Upper lobe of left lung (tissue), 6 donors: ENCODE measurements around the gene APBA1. TPM values are rescaled to one million over a fixed set of nuclear protein-coding genes. Genes with fewer than 3 reads are reported as not detected.

Source experiments
- ATAC-seq, 2 donors: fragments of 200-7000 bp; cut with Tn5 transposase; one replicate each; pipeline ENCODE4 v1.9.1; 2022; ENCODE audit warnings: mild to moderate bottlenecking in 2 of 2, moderate library complexity in 2 of 2; ENCODE audit not compliant: low FRiP score in 2 of 2
- DNase-seq, 2 donors: peaks; one replicate each; pipeline ENCODE4 v3.0.0-alpha.2; 2019 to 2020
- H3K27ac ChIP-seq, 4 donors: fragments of 200-600 bp; sonication (generic); one replicate each; pipeline ENCODE4 v1.5.1; 2016 to 2019
- H3K27me3 ChIP-seq, 4 donors: fragments of 200-600 bp; sonication (generic); one replicate each; pipeline ENCODE4 v1.5.1; 2017 to 2019
- H3K36me3 ChIP-seq, 4 donors: fragments of 200-600 bp; sonication (generic); one replicate each; pipeline ENCODE4 v1.5.1; 2016 to 2019
- H3K4me1 ChIP-seq, 4 donors: fragments of 200-600 bp; sonication (generic); one replicate each; pipeline ENCODE4 v1.5.1; 2018 to 2019
- H3K4me3 ChIP-seq, 4 donors: fragments of 200-600 bp; sonication (generic); one replicate each; pipeline ENCODE4 v1.5.1; 2017 to 2019; ENCODE audit warnings: mild to moderate bottlenecking in 2 of 4, moderate library complexity in 1 of 4
- H3K9me3 ChIP-seq, 4 donors: fragments of 200-600 bp; sonication (generic); one replicate each; pipeline ENCODE4 v1.5.1; 2018 to 2019
- CTCF ChIP-seq, 6 experiments: fragments of 450-650 bp in 4 of 6; fragments of 200-600 bp in 2 of 6; sonication (generic) in 2 of 6; IDR thresholded peaks; one replicate each; pipeline ENCODE4 v1.5.1; 2016 to 2019; ENCODE audit warnings: antibody characterized with exemption in 6 of 6
- EP300 ChIP-seq, 4 donors: sonication (generic); formaldehyde crosslinking; IDR thresholded peaks; one replicate each; pipeline ENCODE4 v1.5.1; 2017; ENCODE audit warnings: antibody characterized with exemption in 4 of 4, control low read depth in 2 of 4
- POLR2A ChIP-seq, 4 donors: fragments of 450-650 bp; IDR thresholded peaks; one replicate each; pipeline ENCODE4 v1.5.1; 2016 to 2017; ENCODE audit warnings: antibody characterized with exemption in 4 of 4, mild to moderate bottlenecking in 2 of 4
- POLR2AphosphoS5 ChIP-seq, 2 donors: sonication (generic); formaldehyde crosslinking; IDR thresholded peaks; one replicate each; pipeline ENCODE4 v1.5.1; 2017; ENCODE audit warnings: antibody characterized with exemption in 2 of 2
- WGBS, 2 donors: methylation state at CpG; one replicate each; pipeline ENCODE4 v1.1.5; 2017 to 2018; 5-methylcytosine and 5-hydroxymethylcytosine counted together
- total RNA-seq, 6 donors: library from RNA; depleted of rRNA in 4 of 6; stranded (reverse); fragments of >200 nt in 4 of 6; gene quantifications; one replicate each; pipeline versions ENCODE4 v1.1.0 to v1.2.1, GENCODE V29; 2016 to 2021
- donor health status: DM: no; HTN: no; CAD: no; lungs with moderate emphysema.
- donor health status: DM: no; HTN: yes; CAD: no; lungs with severe emphysema.

The APBA1 gene
- total RNA-seq, 6 donors from 2014 or later, result 2.1 to 5.4 (median 4.0) TPM

- DNase-seq (no peak), ATAC-seq (no peak)
- Histone ChIP-seq H3K4me3 (no peak overlapping the region), H3K36me3 (peaks cover 0 to 35% (median 5%) of the 10 kb centered on the region in 4 donors), H3K27me3 (no peaks in the 10 kb centered on the region), H3K27ac (no peak overlapping the region), H3K9me3 (no peaks in the 10 kb centered on the region), H3K4me1 (no peaks in the 10 kb centered on the region)
- 96 to 97% methylated on average over 3 of the region's 3 CpGs for WGBS, 2 donors
- TF ChIP-seq EP300 (IDR thresholded peaks at IDR 0.05) (no peak), CTCF (IDR thresholded peaks at IDR 0.05) (no peak), POLR2A (IDR thresholded peaks at IDR 0.05) (no peak), POLR2AphosphoS5 (IDR thresholded peaks at IDR 0.05) (no peak)
Measured at GRCh38 chr9:69715096-69715495, 42.9 kb upstream of the APBA1 start.

GRCh38 chr9:69697475-69697874 lies 25.3 kb upstream of the APBA1 start:
- Histone ChIP-seq H3K27ac (no peak overlapping the region), H3K36me3 (no peaks in the 10 kb centered on the region), H3K4me1 (no peaks in the 10 kb centered on the region), H3K9me3 (peaks cover 4 to 27% (median 17%) of the 10 kb centered on the region in 4 donors), H3K27me3 (no peaks in the 10 kb centered on the region), H3K4me3 (no peak overlapping the region)
- WGBS, 2 donors, result 86 to 94% methylated on average over 1 to 2 of the region's 2 CpGs
- ATAC-seq (no peak), DNase-seq (no peak)
- no peak for TF ChIP-seq CTCF (IDR thresholded peaks at IDR 0.05)
- TF ChIP-seq EP300 (IDR thresholded peaks at IDR 0.05), result no peak
- no peak for TF ChIP-seq POLR2A (IDR thresholded peaks at IDR 0.05)
- TF ChIP-seq POLR2AphosphoS5 (IDR thresholded peaks at IDR 0.05), result no peak

GRCh38 chr9:69696802-69697201 lies 24.6 kb upstream of the APBA1 start:
- H3K4me3 ChIP-seq, result no peak overlapping the region
- no peaks in the 10 kb centered on the region for H3K36me3 ChIP-seq
- no peak for TF ChIP-seq POLR2A (IDR thresholded peaks at IDR 0.05)
- TF ChIP-seq EP300 (IDR thresholded peaks at IDR 0.05), result no peak
- no peak for TF ChIP-seq POLR2AphosphoS5 (IDR thresholded peaks at IDR 0.05)
- TF ChIP-seq CTCF (IDR thresholded peaks at IDR 0.05), result no peak
- no peaks in the 10 kb centered on the region for H3K4me1 ChIP-seq
- 94 to 98% methylated on average over 2 of the region's 2 CpGs for WGBS, 2 donors
- no peak for DNase-seq
- no peak overlapping the region for H3K27ac ChIP-seq
- H3K27me3 ChIP-seq, result no peaks in the 10 kb centered on the region
- peaks cover 4 to 21% (median 13%) of the 10 kb centered on the region in 4 donors for H3K9me3 ChIP-seq
- ATAC-seq, result no peak

- WGBS, 2 donors, result 65 to 76% methylated on average over 2 of the region's 2 CpGs
- Histone ChIP-seq H3K4me3 (no peak overlapping the region), H3K4me1 (no peaks in the 10 kb centered on the region), H3K27me3 (no peaks in the 10 kb centered on the region), H3K36me3 (no peaks in the 10 kb centered on the region), H3K27ac (no peak overlapping the region), H3K9me3 (no peaks in the 10 kb centered on the region)
- no peak for DNase-seq
- no peak for ATAC-seq
- TF ChIP-seq EP300 (IDR thresholded peaks at IDR 0.05) (no peak), POLR2A (IDR thresholded peaks at IDR 0.05) (no peak), CTCF (IDR thresholded peaks at IDR 0.05) (no peak), POLR2AphosphoS5 (IDR thresholded peaks at IDR 0.05) (no peak)
Measured at GRCh38 chr9:69689991-69690538, 17.9 kb upstream of the APBA1 start.

- Histone ChIP-seq H3K4me3 (no peak overlapping the region), H3K36me3 (no peaks in the 10 kb centered on the region), H3K9me3 (no peaks in the 10 kb centered on the region), H3K4me1 (no peaks in the 10 kb centered on the region), H3K27me3 (no peaks in the 10 kb centered on the region), H3K27ac (no peak overlapping the region)
- DNase-seq (no peak), ATAC-seq (no peak)
- TF ChIP-seq EP300 (IDR thresholded peaks at IDR 0.05) (no peak), POLR2AphosphoS5 (IDR thresholded peaks at IDR 0.05) (no peak), POLR2A (IDR thresholded peaks at IDR 0.05) (no peak), CTCF (IDR thresholded peaks at IDR 0.05) (no peak)
- WGBS, 2 donors, result 81 to 88% methylated on average over 5 of the region's 5 CpGs
Measured at GRCh38 chr9:69683927-69684326, 11.8 kb upstream of the APBA1 start.
